Fibroblast of gingiva (primary cell): Measurements from ENCODE around the gene CFTR.

Source experiments
- DNase-seq: peaks from one replicate; pipeline ENCODE4 v3.0.0-alpha.2; 2011; ENCODE audit warnings: low read depth

The CFTR gene

GRCh38 chr7:117652943-117653680 lies 173.3 kb downstream of the CFTR start:
- DNase-seq, result no peak

- DNase-seq, result no peak
Measured at GRCh38 chr7:117654780-117655179, 175.0 kb downstream of the CFTR start.

GRCh38 chr7:117656806-117657205 lies 177.0 kb downstream of the CFTR start:
- no peak for DNase-seq

GRCh38 chr7:117659531-117660011 lies 179.7 kb downstream of the CFTR start:
- peak; percentile 29 for DNase-seq

- no peak for DNase-seq
Measured at GRCh38 chr7:117661328-117661727, 181.5 kb downstream of the CFTR start.

- no peak for DNase-seq
Measured at GRCh38 chr7:117664047-117664446, 184.2 kb downstream of the CFTR start.

GRCh38 chr7:117665368-117665767 lies 185.5 kb downstream of the CFTR start:
- DNase-seq, result no peak

GRCh38 chr7:117666031-117666430 lies 186.2 kb downstream of the CFTR start:
- peak; percentile 14 for DNase-seq

GRCh38 chr7:117666689-117667088 lies 186.9 kb downstream of the CFTR start:
- no peak for DNase-seq

GRCh38 chr7:117667456-117667855 lies 187.6 kb downstream of the CFTR start:
- DNase-seq, result no peak

- no peak for DNase-seq
Measured at GRCh38 chr7:117669818-117670217, 190.0 kb downstream of the CFTR start.

- no peak for DNase-seq
Measured at GRCh38 chr7:117672453-117672852, 192.6 kb downstream of the CFTR start.

GRCh38 chr7:117673367-117673766 lies 193.5 kb downstream of the CFTR start:
- DNase-seq, result no peak

- peak; percentile 28 for DNase-seq
Measured at GRCh38 chr7:117673839-117674238, 194.0 kb downstream of the CFTR start.

GRCh38 chr7:117674617-117675016 lies 194.8 kb downstream of the CFTR start:
- no peak for DNase-seq

- no peak for DNase-seq
Measured at GRCh38 chr7:117675497-117676435, 195.9 kb downstream of the CFTR start.

- DNase-seq, result no peak
Measured at GRCh38 chr7:117679120-117679519, 199.3 kb downstream of the CFTR start.

GRCh38 chr7:117682681-117683385 lies 203.0 kb downstream of the CFTR start:
- no peak for DNase-seq

- no peak for DNase-seq
Measured at GRCh38 chr7:117683430-117684175, 203.8 kb downstream of the CFTR start.

GRCh38 chr7:117685795-117686194 lies 206.0 kb downstream of the CFTR start:
- no peak for DNase-seq

- no peak for DNase-seq
Measured at GRCh38 chr7:117686311-117686935, 206.6 kb downstream of the CFTR start.
